Esophagus squamous epithelium (tissue), 5 donors: ENCODE data around the gene KRT74. TPM values are rescaled to one million over a fixed set of nuclear protein-coding genes. Genes with fewer than 3 reads are reported as not detected.

Experiments
- DNase-seq: peaks from one replicate; lab custom pipeline; 2025; lab: John Stamatoyannopoulos, UW
- H3K27ac ChIP-seq, 4 donors: fragments of 200-600 bp; sonication (generic); one replicate each; pipeline ENCODE4 v1.5.1; 2016 to 2019; ENCODE audit warnings: mild to moderate bottlenecking in 1 of 4
- H3K27me3 ChIP-seq, 4 donors: fragments of 200-600 bp; sonication (generic); 1 replicate in 3 of 4; 2 replicates in 1 of 4; pipeline versions ENCODE4 v1.5.1 to v1.6.0; 2017 to 2021; ENCODE audit warnings: antibody characterized with exemption in 1 of 4
- H3K36me3 ChIP-seq, 3 donors: fragments of 200-600 bp; sonication (generic); one replicate each; pipeline ENCODE4 v1.5.1; 2016 to 2019
- H3K4me1 ChIP-seq, 3 donors: fragments of 200-600 bp; sonication (generic); one replicate each; pipeline ENCODE4 v1.5.1; 2017 to 2019
- H3K4me3 ChIP-seq, 4 donors: fragments of 200-600 bp; sonication (generic); 1 replicate in 3 of 4; 2 replicates in 1 of 4; pipeline ENCODE4 v1.5.1; 2016 to 2019; ENCODE audit warnings: mild to moderate bottlenecking in 2 of 4, moderate library complexity in 1 of 4
- H3K9me3 ChIP-seq, 3 donors: fragments of 200-600 bp; sonication (generic); one replicate each; pipeline ENCODE4 v1.5.1; 2016 to 2019
- CTCF ChIP-seq, 6 experiments: fragments of 450-650 bp in 4 of 6; fragments of 200-600 bp in 2 of 6; sonication (generic) in 2 of 6; IDR thresholded peaks; one replicate each; pipeline ENCODE4 v1.5.1; 2016 to 2019; ENCODE audit warnings: antibody characterized with exemption in 6 of 6, mild to moderate bottlenecking in 4 of 6, moderate library complexity in 4 of 6
- POLR2A ChIP-seq, 4 donors: fragments of 450-650 bp; IDR thresholded peaks; one replicate each; pipeline ENCODE4 v1.6.1; 2017; ENCODE audit warnings: antibody characterized with exemption in 4 of 4, mild to moderate bottlenecking in 4 of 4, moderate library complexity in 3 of 4
- WGBS, 2 donors: methylation state at CpG; one replicate each; pipeline ENCODE4 v1.1.5; 2018; 5-methylcytosine and 5-hydroxymethylcytosine counted together
- intact Hi-C: fragments of 100-400 bp; cut with DNase I; formaldehyde crosslinking; loops from one replicate; pipeline ENCODE4 v1.15.0; 2022
- total RNA-seq, 4 donors: library from RNA; depleted of rRNA; stranded (reverse); fragments of >200 nt; gene quantifications; one replicate each; pipeline ENCODE4 v1.1.0, GENCODE V29; 2016
- donor health status: DM: yes; HTN: yes; CAD: no.

KRT74 gene
- total RNA-seq, 4 donors from 2014 or later, result 0.19 to 6.7 TPM; not detected in 2

GRCh38 chr12:52539821-52540173 lies 33.8 kb downstream of the KRT74 start:
- H3K27ac ChIP-seq, result peak overlapping the region in 1 of 4 donors; percentile 33
- no peaks in the 10 kb centered on the region for H3K9me3 ChIP-seq
- peaks cover 0 to 58% (median 19%) of the 10 kb centered on the region in 3 donors for H3K4me1 ChIP-seq
- no peak for DNase-seq
- no peak for TF ChIP-seq POLR2A (IDR thresholded peaks at IDR 0.05)
- no peak for TF ChIP-seq CTCF (IDR thresholded peaks at IDR 0.05)
- 71% methylated on average over 3 of the region's 3 CpGs; no CpG with 5 or more reads in 1 of the 2 donors for WGBS, 2 donors
- no peaks in the 10 kb centered on the region for H3K36me3 ChIP-seq
- intact Hi-C loops, result no loop called here
- H3K27me3 ChIP-seq, result no peaks in the 10 kb centered on the region
- no peak overlapping the region for H3K4me3 ChIP-seq

GRCh38 chr12:52539083-52539820 lies 34.4 kb downstream of the KRT74 start:
- Histone ChIP-seq H3K27me3 (no peaks in the 10 kb centered on the region), H3K27ac (peak overlapping the region in 2 of 4 donors; percentile 4 to 33), H3K9me3 (no peaks in the 10 kb centered on the region), H3K4me1 (peaks cover 0 to 53% (median 15%) of the 10 kb centered on the region in 3 donors), H3K4me3 (no peak overlapping the region), H3K36me3 (no peaks in the 10 kb centered on the region)
- TF ChIP-seq POLR2A (IDR thresholded peaks at IDR 0.05) (no peak), CTCF (IDR thresholded peaks at IDR 0.05) (no peak)
- intact Hi-C loops, result no loop called here
- DNase-seq, result no peak
- WGBS, 2 donors, result 34 to 39% methylated on average over 3 to 5 of the region's 5 CpGs

GRCh38 chr12:52537101-52537500 lies 36.5 kb downstream of the KRT74 start:
- H3K27me3 ChIP-seq, result no peaks in the 10 kb centered on the region
- no peaks in the 10 kb centered on the region for H3K36me3 ChIP-seq
- H3K9me3 ChIP-seq, result no peaks in the 10 kb centered on the region
- peaks cover 0 to 42% (median 15%) of the 10 kb centered on the region in 3 donors for H3K4me1 ChIP-seq
- intact Hi-C loops, result no loop called here
- no peak overlapping the region for H3K4me3 ChIP-seq
- H3K27ac ChIP-seq, result no peak overlapping the region
- DNase-seq, result no peak
- TF ChIP-seq POLR2A (IDR thresholded peaks at IDR 0.05) (no peak), CTCF (IDR thresholded peaks at IDR 0.05) (no peak)
- whole genome bisulfite sequencing, 2 donors, result 62 to 73% methylated on average over 3 of the region's 3 CpGs

GRCh38 chr12:52535574-52535973 lies 38.1 kb downstream of the KRT74 start:
- Histone ChIP-seq H3K4me1 (peaks cover 0 to 27% (median 15%) of the 10 kb centered on the region in 3 donors), H3K27ac (no peak overlapping the region), H3K27me3 (no peaks in the 10 kb centered on the region), H3K36me3 (no peaks in the 10 kb centered on the region), H3K4me3 (no peak overlapping the region), H3K9me3 (no peaks in the 10 kb centered on the region)
- TF ChIP-seq CTCF (IDR thresholded peaks at IDR 0.05), result no peak
- 17% methylated on average over 1 of the region's 1 CpG for WGBS, 2 donors
- intact Hi-C loops, result no loop called here
- no peak for DNase-seq

GRCh38 chr12:52534482-52534881 lies 39.2 kb downstream of the KRT74 start:
- H3K27me3 ChIP-seq, result no peaks in the 10 kb centered on the region
- intact Hi-C loops, result no loop called here
- no peaks in the 10 kb centered on the region for H3K9me3 ChIP-seq
- H3K36me3 ChIP-seq, result no peaks in the 10 kb centered on the region
- H3K4me3 ChIP-seq, result no peak overlapping the region
- H3K27ac ChIP-seq, result no peak overlapping the region
- WGBS, 2 donors, result 71 to 72% methylated on average over 5 of the region's 5 CpGs
- no peak for DNase-seq
- peaks cover 0 to 16% (median 9%) of the 10 kb centered on the region in 3 donors for H3K4me1 ChIP-seq
- TF ChIP-seq POLR2A (IDR thresholded peaks at IDR 0.05) (no peak), CTCF (IDR thresholded peaks at IDR 0.05) (no peak)
